ENCODE results near the gene TRHDE.

The TRHDE gene

GRCh38 chr12:72346363-72346944, 74.3 kb downstream of the TRHDE start:
- no peaks in the 10 kb centered on the region for H3K9me3 ChIP-seq (ENCODE audit: control insufficient read depth, low read length)
- no peaks in the 10 kb centered on the region for H3K36me3 ChIP-seq (ENCODE audit: control insufficient read depth, insufficient read depth, low read length)
- WGBS, 2 experiments, result 40 to 48% methylated on average over 5 of the region's 5 CpGs
- no peaks in the 10 kb centered on the region for H3K4me1 ChIP-seq (ENCODE audit: control insufficient read depth, insufficient read depth, low read length)
- H3K4me3 ChIP-seq (ENCODE audit: insufficient read depth, low read depth, low read length), result no peak overlapping the region
- H3K27ac ChIP-seq (ENCODE audit: insufficient read depth, low read depth, low read length, poor library complexity, severe bottlenecking), result no peak overlapping the region
- H3K27me3 ChIP-seq (ENCODE audit: control insufficient read depth, insufficient read depth, low read length, poor library complexity, severe bottlenecking), result no peaks in the 10 kb centered on the region

GRCh38 chr12:72349491-72349890, 77.3 kb downstream of the TRHDE start:
- H3K4me3 ChIP-seq (ENCODE audit: insufficient read depth, low read depth, low read length), result no peak overlapping the region
- H3K4me1 ChIP-seq (ENCODE audit: control insufficient read depth, insufficient read depth, low read length), result no peaks in the 10 kb centered on the region
- no peak overlapping the region for H3K27ac ChIP-seq (ENCODE audit: insufficient read depth, low read depth, low read length, poor library complexity, severe bottlenecking)
- H3K27me3 ChIP-seq (ENCODE audit: control insufficient read depth, insufficient read depth, low read length, poor library complexity, severe bottlenecking), result no peaks in the 10 kb centered on the region
- H3K36me3 ChIP-seq (ENCODE audit: control insufficient read depth, insufficient read depth, low read length), result no peaks in the 10 kb centered on the region
- 93 to 100% methylated on average over 1 to 3 of the region's 3 CpGs for WGBS, 2 experiments
- H3K9me3 ChIP-seq (ENCODE audit: control insufficient read depth, low read length), result no peaks in the 10 kb centered on the region

GRCh38 chr12:72359416-72359815, 87.2 kb downstream of the TRHDE start:
- H3K4me1 ChIP-seq (ENCODE audit: control insufficient read depth, insufficient read depth, low read length), result no peaks in the 10 kb centered on the region
- 92 to 96% methylated on average over 2 to 3 of the region's 3 CpGs for WGBS, 2 experiments
- no peaks in the 10 kb centered on the region for H3K36me3 ChIP-seq (ENCODE audit: control insufficient read depth, insufficient read depth, low read length)
- no peaks in the 10 kb centered on the region for H3K27me3 ChIP-seq (ENCODE audit: control insufficient read depth, insufficient read depth, low read length, poor library complexity, severe bottlenecking)
- H3K4me3 ChIP-seq (ENCODE audit: insufficient read depth, low read depth, low read length), result no peak overlapping the region
- H3K9me3 ChIP-seq (ENCODE audit: control insufficient read depth, low read length), result no peaks in the 10 kb centered on the region
- H3K27ac ChIP-seq (ENCODE audit: insufficient read depth, low read depth, low read length, poor library complexity, severe bottlenecking), result no peak overlapping the region

GRCh38 chr12:72365151-72365550, 93.0 kb downstream of the TRHDE start:
- H3K27ac ChIP-seq (ENCODE audit: insufficient read depth, low read depth, low read length, poor library complexity, severe bottlenecking), result no peak overlapping the region
- no peaks in the 10 kb centered on the region for H3K36me3 ChIP-seq (ENCODE audit: control insufficient read depth, insufficient read depth, low read length)
- no peak overlapping the region for H3K4me3 ChIP-seq (ENCODE audit: insufficient read depth, low read depth, low read length)
- no peaks in the 10 kb centered on the region for H3K27me3 ChIP-seq (ENCODE audit: control insufficient read depth, insufficient read depth, low read length, poor library complexity, severe bottlenecking)
- no peaks in the 10 kb centered on the region for H3K4me1 ChIP-seq (ENCODE audit: control insufficient read depth, insufficient read depth, low read length)
- no peaks in the 10 kb centered on the region for H3K9me3 ChIP-seq (ENCODE audit: control insufficient read depth, low read length)

- no peak overlapping the region for H3K27ac ChIP-seq (ENCODE audit: insufficient read depth, low read depth, low read length, poor library complexity, severe bottlenecking)
- H3K4me3 ChIP-seq (ENCODE audit: insufficient read depth, low read depth, low read length), result no peak overlapping the region
- no peaks in the 10 kb centered on the region for H3K4me1 ChIP-seq (ENCODE audit: control insufficient read depth, insufficient read depth, low read length)
- no peaks in the 10 kb centered on the region for H3K9me3 ChIP-seq (ENCODE audit: control insufficient read depth, low read length)
- 91 to 95% methylated on average over 2 to 3 of the region's 3 CpGs for WGBS, 2 experiments
- no peaks in the 10 kb centered on the region for H3K27me3 ChIP-seq (ENCODE audit: control insufficient read depth, insufficient read depth, low read length, poor library complexity, severe bottlenecking)
- H3K36me3 ChIP-seq (ENCODE audit: control insufficient read depth, insufficient read depth, low read length), result no peaks in the 10 kb centered on the region
Observed at GRCh38 chr12:72366255-72366654, 94.1 kb downstream of the TRHDE start.

- 89% methylated on average over 1 of the region's 1 CpG; no CpG with 5 or more reads in 1 of the 2 experiments for WGBS, 2 experiments
- no peaks in the 10 kb centered on the region for H3K4me1 ChIP-seq (ENCODE audit: control insufficient read depth, insufficient read depth, low read length)
Observed at GRCh38 chr12:72368298-72368697, 96.1 kb downstream of the TRHDE start.

GRCh38 chr12:72368719-72369422, 96.7 kb downstream of the TRHDE start:
- Histone ChIP-seq H3K9me3 (ENCODE audit: control insufficient read depth, low read length) (no peaks in the 10 kb centered on the region), H3K4me3 (ENCODE audit: insufficient read depth, low read depth, low read length) (no peak overlapping the region), H3K4me1 (ENCODE audit: control insufficient read depth, insufficient read depth, low read length) (no peaks in the 10 kb centered on the region), H3K36me3 (ENCODE audit: control insufficient read depth, insufficient read depth, low read length) (no peaks in the 10 kb centered on the region), H3K27me3 (ENCODE audit: control insufficient read depth, insufficient read depth, low read length, poor library complexity, severe bottlenecking) (no peaks in the 10 kb centered on the region), H3K27ac (ENCODE audit: insufficient read depth, low read depth, low read length, poor library complexity, severe bottlenecking) (no peak overlapping the region)
- 95% methylated on average over 3 of the region's 3 CpGs for WGBS, 2 experiments

More at GRCh38 chr12:72368298-72368697, 96.1 kb downstream of the TRHDE start:
- H3K27ac ChIP-seq (ENCODE audit: insufficient read depth, low read depth, low read length, poor library complexity, severe bottlenecking), result no peak overlapping the region
- H3K36me3 ChIP-seq (ENCODE audit: control insufficient read depth, insufficient read depth, low read length), result no peaks in the 10 kb centered on the region
- no peak overlapping the region for H3K4me3 ChIP-seq (ENCODE audit: insufficient read depth, low read depth, low read length)
- H3K27me3 ChIP-seq (ENCODE audit: control insufficient read depth, insufficient read depth, low read length, poor library complexity, severe bottlenecking), result no peaks in the 10 kb centered on the region
- H3K9me3 ChIP-seq (ENCODE audit: control insufficient read depth, low read length), result no peaks in the 10 kb centered on the region

- H3K9me3 ChIP-seq (ENCODE audit: control insufficient read depth, low read length), result no peaks in the 10 kb centered on the region
- no peaks in the 10 kb centered on the region for H3K36me3 ChIP-seq (ENCODE audit: control insufficient read depth, insufficient read depth, low read length)
- H3K4me1 ChIP-seq (ENCODE audit: control insufficient read depth, insufficient read depth, low read length), result no peaks in the 10 kb centered on the region
- no peak overlapping the region for H3K27ac ChIP-seq (ENCODE audit: insufficient read depth, low read depth, low read length, poor library complexity, severe bottlenecking)
- WGBS, 2 experiments, result 94 to 100% methylated on average over 2 of the region's 4 CpGs
- no peaks in the 10 kb centered on the region for H3K27me3 ChIP-seq (ENCODE audit: control insufficient read depth, insufficient read depth, low read length, poor library complexity, severe bottlenecking)
- H3K4me3 ChIP-seq (ENCODE audit: insufficient read depth, low read depth, low read length), result no peak overlapping the region
Observed at GRCh38 chr12:72369423-72369959, 97.3 kb downstream of the TRHDE start.

- Histone ChIP-seq H3K27ac (ENCODE audit: insufficient read depth, low read depth, low read length, poor library complexity, severe bottlenecking) (no peak overlapping the region), H3K4me1 (ENCODE audit: control insufficient read depth, insufficient read depth, low read length) (peaks cover 11% of the 10 kb centered on the region), H3K4me3 (ENCODE audit: insufficient read depth, low read depth, low read length) (no peak overlapping the region), H3K36me3 (ENCODE audit: control insufficient read depth, insufficient read depth, low read length) (no peaks in the 10 kb centered on the region), H3K27me3 (ENCODE audit: control insufficient read depth, insufficient read depth, low read length, poor library complexity, severe bottlenecking) (no peaks in the 10 kb centered on the region), H3K9me3 (ENCODE audit: control insufficient read depth, low read length) (no peaks in the 10 kb centered on the region)
- WGBS, 2 experiments, result 83 to 94% methylated on average over 1 to 2 of the region's 2 CpGs
Observed at GRCh38 chr12:72380441-72380840, 108.3 kb downstream of the TRHDE start.

- Histone ChIP-seq H3K4me1 (ENCODE audit: control insufficient read depth, insufficient read depth, low read length) (peaks cover 14% of the 10 kb centered on the region), H3K4me3 (ENCODE audit: insufficient read depth, low read depth, low read length) (no peak overlapping the region), H3K9me3 (ENCODE audit: control insufficient read depth, low read length) (no peaks in the 10 kb centered on the region), H3K36me3 (ENCODE audit: control insufficient read depth, insufficient read depth, low read length) (no peaks in the 10 kb centered on the region), H3K27ac (ENCODE audit: insufficient read depth, low read depth, low read length, poor library complexity, severe bottlenecking) (no peak overlapping the region), H3K27me3 (ENCODE audit: control insufficient read depth, insufficient read depth, low read length, poor library complexity, severe bottlenecking) (no peaks in the 10 kb centered on the region)
Observed at GRCh38 chr12:72388322-72388721, 116.2 kb downstream of the TRHDE start.
